WTC11 (cell line): Measurements from ENCODE around the gene LRRC9. TPM values are rescaled to one million over a fixed set of nuclear protein-coding genes. Genes with fewer than 3 reads are reported as not detected.

ENCODE experiments used
- ATAC-seq: fragments of 200-7000 bp; cut with Tn5 transposase; 2 replicates; pipeline ENCODE4 v1.10.0; 2021; ENCODE audit warnings: mild to moderate bottlenecking, moderate library complexity
- CTCF ChIA-PET: fragments of 300-600 bp; sonication (Branson Sonifier 250); formaldehyde crosslinking; loops from one replicate; lab custom pipeline; 2021; ENCODE audit warnings: antibody characterized with exemption; lab: Charles Lee
- POLR2A ChIA-PET: fragments of 350-600 bp; sonication (Branson Sonifier 250); formaldehyde crosslinking; loops from one replicate; lab custom pipeline; 2021; ENCODE audit warnings: antibody characterized with exemption; lab: Charles Lee
- DNase-seq: peaks from one replicate; pipeline ENCODE4 v3.0.0; 2021; ENCODE audit warnings: low spot score
- H3K27ac Mint-ChIP-seq: 2 replicates; pipeline ENCODE4 v1.8.0; 2021; ENCODE audit warnings: mixed read lengths
- H3K27me3 Mint-ChIP-seq: 2 replicates; pipeline ENCODE4 v1.8.0; 2021; ENCODE audit warnings: low read depth, mild to moderate bottlenecking, moderate library complexity, mixed read lengths
- H3K36me3 Mint-ChIP-seq: 2 replicates; pipeline ENCODE4 v1.8.0; 2021; ENCODE audit warnings: mixed read lengths
- H3K4me1 Mint-ChIP-seq: 2 replicates; pipeline ENCODE4 v1.8.0; 2022; ENCODE audit warnings: mixed read lengths
- H3K4me3 Mint-ChIP-seq: 2 replicates; pipeline ENCODE4 v1.8.0; 2021; ENCODE audit warnings: mild to moderate bottlenecking, moderate library complexity, mixed read lengths
- H3K9me3 Mint-ChIP-seq: 2 replicates; pipeline ENCODE4 v1.8.0; 2021; ENCODE audit warnings: mixed read lengths
- AR ChIP-seq: fragments of 250-450 bp; sonication (Bioruptor Pico); IDR thresholded peaks from 2 replicates; pipeline ENCODE4 v1.9.0; 2021; ENCODE audit warnings: mild to moderate bottlenecking
- ATF1 ChIP-seq: sonication (generic); formaldehyde crosslinking; IDR thresholded peaks from 2 replicates; pipeline ENCODE4 v1.8.1; 2023; ENCODE audit warnings: mild to moderate bottlenecking, moderate library complexity, missing genetic modification reagents
- ATF2 ChIP-seq: sonication (generic); formaldehyde crosslinking; IDR thresholded peaks from 2 replicates; pipeline ENCODE4 v1.8.1; 2022; ENCODE audit warnings: low read depth, missing genetic modification reagents, borderline replicate concordance
- CTCF ChIP-seq: fragments of 200-600 bp; IDR thresholded peaks from 2 replicates; pipeline ENCODE4 v1.8.0; 2022; ENCODE audit warnings: antibody characterized with exemption
- ERG ChIP-seq: fragments of 250-450 bp; sonication (Bioruptor Pico); IDR thresholded peaks from 2 replicates; pipeline ENCODE4 v1.8.0; 2021; ENCODE audit warnings: mild to moderate bottlenecking
- FOXJ3 ChIP-seq: sonication (generic); formaldehyde crosslinking; IDR thresholded peaks from 2 replicates; pipeline ENCODE4 v1.9.0; 2021; ENCODE audit warnings: missing genetic modification reagents, mild to moderate bottlenecking, borderline replicate concordance
- FOXP4 ChIP-seq: sonication (generic); formaldehyde crosslinking; IDR thresholded peaks from 2 replicates; pipeline ENCODE4 v1.8.0; 2022; ENCODE audit warnings: mild to moderate bottlenecking, missing genetic modification reagents
- IRF2 ChIP-seq: sonication (generic); formaldehyde crosslinking; IDR thresholded peaks from 2 replicates; pipeline ENCODE4 v1.8.0; 2022; ENCODE audit warnings: low read depth, missing genetic modification reagents, borderline replicate concordance
- MLX ChIP-seq: sonication (generic); formaldehyde crosslinking; IDR thresholded peaks from 2 replicates; pipeline ENCODE4 v1.8.1; 2023; ENCODE audit warnings: mild to moderate bottlenecking, missing genetic modification reagents, moderate library complexity
- MYBL2 ChIP-seq: sonication (generic); formaldehyde crosslinking; IDR thresholded peaks from 2 replicates; pipeline ENCODE4 v1.8.1; 2023; ENCODE audit warnings: mild to moderate bottlenecking, moderate library complexity, missing genetic modification reagents
- NFE2L1 ChIP-seq: sonication (generic); formaldehyde crosslinking; IDR thresholded peaks from 2 replicates; pipeline ENCODE4 v1.8.1; 2023; ENCODE audit warnings: missing genetic modification reagents
- OVOL2 ChIP-seq: fragments of 250-450 bp; sonication (Bioruptor Pico); IDR thresholded peaks from 2 replicates; pipeline ENCODE4 v1.9.0; 2021; ENCODE audit warnings: mild to moderate bottlenecking, borderline replicate concordance
- SMAD4 ChIP-seq: sonication (generic); formaldehyde crosslinking; IDR thresholded peaks from 2 replicates; pipeline ENCODE4 v1.8.0; 2022; ENCODE audit warnings: mild to moderate bottlenecking, missing genetic modification reagents
- SOX15 ChIP-seq: fragments of 250-450 bp; sonication (Bioruptor Pico); IDR thresholded peaks from 2 replicates; pipeline ENCODE4 v1.9.0; 2021; ENCODE audit warnings: mild to moderate bottlenecking
- USF2 ChIP-seq: sonication (generic); formaldehyde crosslinking; IDR thresholded peaks from 2 replicates; pipeline ENCODE4 v1.8.1; 2023; ENCODE audit warnings: mild to moderate bottlenecking, missing genetic modification reagents, moderate library complexity
- ZNF423 ChIP-seq: fragments of 250-450 bp; sonication (Bioruptor Pico); IDR thresholded peaks from 2 replicates; pipeline ENCODE4 v2.1.2; 2022; ENCODE audit warnings: mild to moderate bottlenecking, moderate library complexity
- ZNF425 ChIP-seq: fragments of 250-450 bp; sonication (Bioruptor Pico); conservative IDR thresholded peaks from 2 replicates; pipeline ENCODE4 v1.9.0; 2021; ENCODE audit warnings: mild to moderate bottlenecking
- ZNF532 ChIP-seq: fragments of 250-450 bp; sonication (Bioruptor Pico); IDR thresholded peaks from 2 replicates; pipeline ENCODE4 v1.9.0; 2021; ENCODE audit warnings: mild to moderate bottlenecking, borderline replicate concordance
- total RNA-seq: library from RNA; stranded (reverse); gene quantifications from 3 replicates; pipeline ENCODE4 v1.2.3, GENCODE V29; 2021

The LRRC9 gene
- total RNA-seq, 1 experiment from 2014 or later = 0.79 TPM

- no peak for TF ChIP-seq USF2 (CRISPR knock-in tag)
- TF ChIP-seq CTCF = no peak
- TF ChIP-seq MYBL2 (CRISPR knock-in tag) = no peak
- TF ChIP-seq ZNF425 (CRISPR knock-in tag) = no peak
- no peak for TF ChIP-seq OVOL2
- no peak for TF ChIP-seq ATF1
- TF ChIP-seq FOXP4 (CRISPR knock-in tag) = no peak
- TF ChIP-seq NFE2L1 = no peak
- TF ChIP-seq SOX15 (CRISPR knock-in tag) = no peak
- no peak for TF ChIP-seq ZNF532 (CRISPR knock-in tag)
- no peak for TF ChIP-seq ATF2
These were observed 181.8 kb downstream of the LRRC9 start (continued) for GRCh38 chr14:60101786-60102185.

- ATAC-seq = no peak
- H3K4me3 Mint-ChIP-seq = no peak overlapping the region
- DNase-seq = no peak
- H3K27me3 Mint-ChIP-seq = no peaks in the 10 kb centered on the region
- CTCF ChIA-PET = no interaction called here
- H3K36me3 Mint-ChIP-seq = peaks cover 16% of the 10 kb centered on the region
- POLR2A ChIA-PET = no interaction called here
- peak overlapping the region; percentile 46; the same call in 1 of the 2 replicates for H3K27ac Mint-ChIP-seq
- H3K9me3 Mint-ChIP-seq = peaks cover 3% of the 10 kb centered on the region; the same call in 1 of the 2 replicates
- peaks cover 20% of the 10 kb centered on the region for H3K4me1 Mint-ChIP-seq
- TF ChIP-seq MLX (CRISPR knock-in tag) = no peak
- TF ChIP-seq SOX15 (CRISPR knock-in tag) = no peak
- no peak for TF ChIP-seq IRF2 (CRISPR knock-in tag)
- TF ChIP-seq SMAD4 (CRISPR knock-in tag) = no peak
- TF ChIP-seq FOXJ3 (CRISPR knock-in tag) = no peak
- TF ChIP-seq ERG (CRISPR knock-in tag) = no peak
- no peak for TF ChIP-seq USF2 (CRISPR knock-in tag)
- TF ChIP-seq ZNF423 (CRISPR knock-in tag) = no peak
- no peak for TF ChIP-seq AR (CRISPR knock-in tag)
These were observed 182.4 kb downstream of the LRRC9 start for GRCh38 chr14:60102389-60102788.
